Measurements from ENCODE around the gene CA10. TPM values are rescaled to one million over a fixed set of nuclear protein-coding genes. Genes with fewer than 3 reads are reported as not detected.

The CA10 gene
- total RNA-seq, 1 experiment from 2014 or later, result 0.46 TPM

DNA sequence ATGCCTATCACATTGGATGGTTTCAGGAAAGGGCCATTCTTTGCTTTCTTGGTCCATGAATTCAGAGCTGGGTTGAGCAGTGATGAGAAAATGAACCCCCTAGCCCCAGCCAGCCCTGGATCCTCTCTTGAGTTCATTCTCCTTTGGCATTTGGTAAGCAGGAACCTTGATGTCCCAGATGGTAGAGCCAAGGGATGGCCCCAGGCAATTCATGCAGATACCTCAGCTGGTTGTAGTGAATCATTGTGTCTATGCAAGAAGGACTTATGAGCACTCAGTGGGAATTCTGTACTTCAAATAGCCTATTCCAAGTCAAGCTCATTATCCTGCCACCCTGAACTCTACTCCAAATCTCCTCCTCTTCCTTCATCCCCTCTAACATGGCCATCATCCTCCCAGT is 485.4 kb downstream of the CA10 start:
- no peak overlapping the region for H2AFZ ChIP-seq (ENCODE audit: low read length)
- Mint-ChIP-seq H3K4me1 (no peaks in the 10 kb centered on the region), H3K36me3 (ENCODE audit: insufficient read depth in 1 of 3, low read depth in 3 of 3) (peaks cover under 1 to 12% (median under 1%) of the 10 kb centered on the region in 3 experiments; a peak in 6 of 7 replicates), H3K27me3 (ENCODE audit: low read depth) (peaks cover 4% of the 10 kb centered on the region), H3K4me3 (no peak overlapping the region), H3K27ac (no peak overlapping the region), H3K9me3 (peaks cover 17 to 18% of the 10 kb centered on the region in 2 experiments)
- no peak overlapping the region for H2BK20ac ChIP-seq (ENCODE audit: low read depth, low read length, poor library complexity, severe bottlenecking)
- H3K18ac ChIP-seq (ENCODE audit: insufficient read length, low read depth, low read length), result no peak overlapping the region
- H4K5ac ChIP-seq (ENCODE audit: insufficient read length, low read depth, low read length), result no peak overlapping the region
- H3K9ac ChIP-seq (ENCODE audit: extremely low read depth, insufficient read length, low read length), result no peak overlapping the region
- TF ChIP-seq, protein P1, sequence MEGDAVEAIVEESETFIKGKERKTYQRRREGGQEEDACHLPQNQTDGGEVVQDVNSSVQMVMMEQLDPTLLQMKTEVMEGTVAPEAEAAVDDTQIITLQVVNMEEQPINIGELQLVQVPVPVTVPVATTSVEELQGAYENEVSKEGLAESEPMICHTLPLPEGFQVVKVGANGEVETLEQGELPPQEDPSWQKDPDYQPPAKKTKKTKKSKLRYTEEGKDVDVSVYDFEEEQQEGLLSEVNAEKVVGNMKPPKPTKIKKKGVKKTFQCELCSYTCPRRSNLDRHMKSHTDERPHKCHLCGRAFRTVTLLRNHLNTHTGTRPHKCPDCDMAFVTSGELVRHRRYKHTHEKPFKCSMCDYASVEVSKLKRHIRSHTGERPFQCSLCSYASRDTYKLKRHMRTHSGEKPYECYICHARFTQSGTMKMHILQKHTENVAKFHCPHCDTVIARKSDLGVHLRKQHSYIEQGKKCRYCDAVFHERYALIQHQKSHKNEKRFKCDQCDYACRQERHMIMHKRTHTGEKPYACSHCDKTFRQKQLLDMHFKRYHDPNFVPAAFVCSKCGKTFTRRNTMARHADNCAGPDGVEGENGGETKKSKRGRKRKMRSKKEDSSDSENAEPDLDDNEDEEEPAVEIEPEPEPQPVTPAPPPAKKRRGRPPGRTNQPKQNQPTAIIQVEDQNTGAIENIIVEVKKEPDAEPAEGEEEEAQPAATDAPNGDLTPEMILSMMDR (conservative IDR thresholded peaks at IDR 0.05), result no peak
- H2BK5ac ChIP-seq (ENCODE audit: insufficient read length, low read length), result no peak overlapping the region
- no peak overlapping the region for H3K4ac ChIP-seq (ENCODE audit: low read depth, low read length)
- H3K4me2 ChIP-seq (ENCODE audit: insufficient read depth, insufficient read length, low read length), result no peak overlapping the region
- H2BK12ac ChIP-seq (ENCODE audit: insufficient read length, low read depth, low read length), result no peak overlapping the region
- no peak overlapping the region for H2AK5ac ChIP-seq (ENCODE audit: insufficient read length, low read length)
- no peak overlapping the region for H4K8ac ChIP-seq (replicated peaks; ENCODE audit: insufficient read length, low read depth, low read length)
- H2BK15ac ChIP-seq (ENCODE audit: low read depth, low read length), result no peak overlapping the region
- H2BK120ac ChIP-seq (ENCODE audit: low read depth, low read length, poor library complexity, severe bottlenecking), result no peak overlapping the region
- H3K14ac ChIP-seq (ENCODE audit: insufficient read depth, low read length), result no peak overlapping the region
- H4K91ac ChIP-seq (ENCODE audit: insufficient read length, low read depth, low read length), result no peak overlapping the region
- H4K20me1 ChIP-seq (ENCODE audit: control insufficient read depth, insufficient read depth, insufficient read length), result no peaks in the 10 kb centered on the region
- no peaks in the 10 kb centered on the region for H3K9me3 ChIP-seq (ENCODE audit: control insufficient read depth, low read depth, low read length)
- no peak overlapping the region for H3K23ac ChIP-seq (ENCODE audit: insufficient read length, low read depth, low read length)
- no peak for DNase-seq
- H3K56ac ChIP-seq (ENCODE audit: insufficient read length, low read depth, low read length), result no peak overlapping the region
- no peaks in the 10 kb centered on the region for H3K23me2 ChIP-seq (ENCODE audit: insufficient read length, low read depth, low read length, poor library complexity, severe bottlenecking)
- H3K79me2 ChIP-seq (ENCODE audit: insufficient read depth, low read length), result no peaks in the 10 kb centered on the region
- H3K27ac ChIP-seq (ENCODE audit: insufficient read length, low read depth, low read length), result no peak overlapping the region
- no peaks in the 10 kb centered on the region for H3K79me1 ChIP-seq (ENCODE audit: insufficient read depth, low read depth, low read length, poor library complexity, severe bottlenecking)
- H3K27me3 ChIP-seq (ENCODE audit: insufficient read depth, low read length), result no peaks in the 10 kb centered on the region
- no peak overlapping the region for H3T11ph ChIP-seq (ENCODE audit: low read length)
- H3K4me1 ChIP-seq (ENCODE audit: insufficient read depth, low read length), result no peaks in the 10 kb centered on the region

All from H9 (cell line).